HepG2 (cell line): Measurements from ENCODE around the gene NRSN2. TPM values are rescaled to one million over a fixed set of nuclear protein-coding genes. Genes with fewer than 3 reads are reported as not detected.

Experiments used
- EP300 ChIP-seq, 3 experiments: sonication (generic) in 1 of 3; formaldehyde crosslinking in 1 of 3; IDR thresholded peaks; 2 replicates each; pipeline versions ENCODE4 v1.5.1 to v1.6.1; 2011 to 2020; ENCODE audit warnings: low read depth in 2 of 3, low read length in 2 of 3, borderline replicate concordance in 1 of 3, improper control_type of control experiment in 1 of 3, mild to moderate bottlenecking in 1 of 3, missing genetic modification reagents in 1 of 3, moderate library complexity in 1 of 3
- FOXO1 ChIP-seq: sonication (generic); formaldehyde crosslinking; IDR thresholded peaks from 2 replicates; pipeline ENCODE4 v1.4.0; 2020; ENCODE audit warnings: missing genetic modification reagents
- GATAD1 ChIP-seq: IDR thresholded peaks from 2 replicates; pipeline ENCODE4 v1.6.1; 2016; ENCODE audit warnings: missing genetic modification reagents, missing compliant biosample characterization
- NFATC3 ChIP-seq: sonication (generic); formaldehyde crosslinking; IDR thresholded peaks from 2 replicates; pipeline ENCODE4 v1.5.1; 2020; ENCODE audit warnings: mild to moderate bottlenecking, missing genetic modification reagents
- POGZ ChIP-seq: sonication (generic); formaldehyde crosslinking; IDR thresholded peaks from 2 replicates; pipeline ENCODE4 v1.4.0; 2020; ENCODE audit warnings: mild to moderate bottlenecking, missing genetic modification reagents
- PRMT3 ChIP-seq: sonication (generic); formaldehyde crosslinking; IDR thresholded peaks from 2 replicates; pipeline ENCODE4 v1.8.1; 2022; ENCODE audit warnings: low read depth, mild to moderate bottlenecking, moderate library complexity, missing genetic modification reagents, borderline replicate concordance
- ZBTB7A ChIP-seq: sonication (generic); formaldehyde crosslinking; IDR thresholded peaks from 2 replicates; pipeline ENCODE4 v1.8.0; 2022; ENCODE audit warnings: mild to moderate bottlenecking, missing genetic modification reagents
- ZBTB7B ChIP-seq: sonication (generic); formaldehyde crosslinking; IDR thresholded peaks from 2 replicates; pipeline ENCODE4 v1.4.0; 2020; ENCODE audit warnings: missing genetic modification reagents
- ZKSCAN8 ChIP-seq: IDR thresholded peaks from 2 replicates; pipeline ENCODE4 v1.6.1; 2016; ENCODE audit warnings: borderline replicate concordance, missing genetic modification reagents, missing compliant biosample characterization
- ZNF12 ChIP-seq: sonication (generic); formaldehyde crosslinking; IDR thresholded peaks from 2 replicates; pipeline ENCODE4 v1.5.0; 2020; ENCODE audit warnings: missing genetic modification reagents
- ZNF572 ChIP-seq: sonication (generic); formaldehyde crosslinking; IDR thresholded peaks from 2 replicates; pipeline ENCODE4 v1.5.1; 2020; ENCODE audit warnings: mild to moderate bottlenecking, missing genetic modification reagents
- ZNF773 ChIP-seq: sonication (generic); formaldehyde crosslinking; IDR thresholded peaks from 2 replicates; pipeline ENCODE4 v1.4.0; 2020; ENCODE audit warnings: missing genetic modification reagents, borderline replicate concordance
- polyA plus RNA-seq, 8 experiments: library from polyadenylated mRNA; depleted of rRNA in 3 of 8; stranded (reverse) in 7 of 8; unstranded in 1 of 8; fragments of >200 nt; fragmentation: Illumina TruSeq in 4 of 8; extraction: Trizol in 4 of 8; gene quantifications; 2 replicates each; pipeline versions ENCODE4 v1.2.1 to v1.2.3, GENCODE V29; 2011 to 2016; ENCODE audit warnings: low read depth in 4 of 8, missing spikeins in 1 of 8, mixed read lengths in 1 of 8; ENCODE audit not compliant: insufficient read depth in 1 of 8
- total RNA-seq, 5 experiments: library from RNA; depleted of rRNA; stranded (reverse); fragments of >200 nt; fragmentation: Illumina TruSeq; extraction: Trizol; gene quantifications; 2 replicates each; pipeline ENCODE4 v1.2.3, GENCODE V29; 2016; ENCODE audit warnings: low read depth in 1 of 5
- TF ChIP-seq, protein P1 (sequence below): sonication (generic); formaldehyde crosslinking; IDR thresholded peaks from 2 replicates; pipeline ENCODE4 v1.8.0; 2022; ENCODE audit warnings: mild to moderate bottlenecking, missing genetic modification reagents, moderate library complexity
- TF ChIP-seq, protein P2 (sequence below): sonication (generic); formaldehyde crosslinking; IDR thresholded peaks from 2 replicates; pipeline ENCODE4 v1.5.0; 2020; ENCODE audit warnings: mild to moderate bottlenecking, missing genetic modification reagents, borderline replicate concordance
- TF ChIP-seq, protein P3 (sequence below): sonication (generic); formaldehyde crosslinking; IDR thresholded peaks from 2 replicates; pipeline ENCODE4 v1.5.0; 2020; ENCODE audit warnings: missing genetic modification reagents

NRSN2 gene
- total and polyA plus RNA-seq, 2 of the 13 experiments (the other 11 are each of a cell fraction or from before 2014, with no cell fraction given), result 32.3 to 49.4 TPM

DNA sequence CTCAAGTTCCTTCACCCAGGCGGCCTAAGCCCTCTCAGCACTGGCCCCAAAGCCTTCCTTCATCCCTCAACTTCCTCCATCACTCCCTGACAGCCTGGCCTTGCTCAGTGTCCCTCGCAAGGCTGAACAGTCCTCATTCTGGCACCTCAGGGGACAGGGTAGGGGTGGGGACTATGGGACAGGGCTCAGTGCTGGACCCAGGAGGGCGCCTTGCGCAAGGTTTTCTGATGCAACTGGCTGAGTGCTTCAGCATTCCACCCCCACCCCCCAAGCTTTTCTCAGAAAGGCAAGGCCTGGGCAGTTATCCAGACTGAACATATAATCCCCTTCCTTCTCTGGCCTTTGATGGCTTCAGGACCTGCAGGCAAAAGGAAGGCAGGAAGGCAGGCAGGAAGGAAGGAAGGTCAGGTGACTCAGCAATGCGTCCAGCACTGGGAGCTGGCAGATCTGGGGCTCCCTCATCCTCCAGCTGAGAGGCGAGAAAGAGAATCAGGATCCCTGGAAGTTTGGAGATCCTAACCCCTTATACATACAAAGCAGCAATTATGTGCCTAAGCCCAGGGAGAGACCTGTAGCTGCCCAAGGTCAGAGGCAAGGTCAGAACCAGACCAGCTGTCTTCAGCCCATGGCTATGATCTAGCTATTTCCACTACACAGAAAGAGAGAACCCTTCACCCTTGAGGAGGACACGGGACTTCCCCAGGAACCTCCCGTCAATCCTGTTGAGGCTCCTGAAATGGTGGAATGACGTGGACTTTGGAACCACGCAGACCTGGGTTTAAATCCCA lies 25.0 kb downstream of the NRSN2 start (continued):
- TF ChIP-seq ZBTB7A (CRISPR knock-in tag) (peak; percentile 89), ZNF773 (peak; percentile 53; the same call in 1 of the 2 replicates), ZBTB7B (CRISPR knock-in tag) (peak; percentile 98), NFATC3 (CRISPR knock-in tag) (peak; percentile 23; the same call in 1 of the 2 replicates), PRMT3 (CRISPR knock-in tag) (peak; percentile 49; the same call in 1 of the 2 replicates), ZKSCAN8 (CRISPR knock-in tag) (peak; percentile 96; the same call in 1 of the 2 replicates), GATAD1 (CRISPR knock-in tag) (peak; percentile 72), POGZ (CRISPR knock-in tag) (peak; percentile 82), ZNF572 (CRISPR knock-in tag) (peak; percentile 99), EP300 (IDR thresholded peaks at IDR 0.05; ENCODE audit: low read depth in 2 of 2, low read length in 2 of 2) (peak; percentile 98 to 99), EP300 (CRISPR knock-in tag; IDR thresholded peaks at IDR 0.05; ENCODE audit: borderline replicate concordance) (peak; percentile 99), ZNF12 (CRISPR knock-in tag) (peak; percentile 91), FOXO1 (peak; percentile 91)
- TF ChIP-seq, protein P1, sequence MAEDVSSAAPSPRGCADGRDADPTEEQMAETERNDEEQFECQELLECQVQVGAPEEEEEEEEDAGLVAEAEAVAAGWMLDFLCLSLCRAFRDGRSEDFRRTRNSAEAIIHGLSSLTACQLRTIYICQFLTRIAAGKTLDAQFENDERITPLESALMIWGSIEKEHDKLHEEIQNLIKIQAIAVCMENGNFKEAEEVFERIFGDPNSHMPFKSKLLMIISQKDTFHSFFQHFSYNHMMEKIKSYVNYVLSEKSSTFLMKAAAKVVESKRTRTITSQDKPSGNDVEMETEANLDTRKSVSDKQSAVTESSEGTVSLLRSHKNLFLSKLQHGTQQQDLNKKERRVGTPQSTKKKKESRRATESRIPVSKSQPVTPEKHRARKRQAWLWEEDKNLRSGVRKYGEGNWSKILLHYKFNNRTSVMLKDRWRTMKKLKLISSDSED (CRISPR knock-in tag), result no peak
- TF ChIP-seq, protein P2, sequence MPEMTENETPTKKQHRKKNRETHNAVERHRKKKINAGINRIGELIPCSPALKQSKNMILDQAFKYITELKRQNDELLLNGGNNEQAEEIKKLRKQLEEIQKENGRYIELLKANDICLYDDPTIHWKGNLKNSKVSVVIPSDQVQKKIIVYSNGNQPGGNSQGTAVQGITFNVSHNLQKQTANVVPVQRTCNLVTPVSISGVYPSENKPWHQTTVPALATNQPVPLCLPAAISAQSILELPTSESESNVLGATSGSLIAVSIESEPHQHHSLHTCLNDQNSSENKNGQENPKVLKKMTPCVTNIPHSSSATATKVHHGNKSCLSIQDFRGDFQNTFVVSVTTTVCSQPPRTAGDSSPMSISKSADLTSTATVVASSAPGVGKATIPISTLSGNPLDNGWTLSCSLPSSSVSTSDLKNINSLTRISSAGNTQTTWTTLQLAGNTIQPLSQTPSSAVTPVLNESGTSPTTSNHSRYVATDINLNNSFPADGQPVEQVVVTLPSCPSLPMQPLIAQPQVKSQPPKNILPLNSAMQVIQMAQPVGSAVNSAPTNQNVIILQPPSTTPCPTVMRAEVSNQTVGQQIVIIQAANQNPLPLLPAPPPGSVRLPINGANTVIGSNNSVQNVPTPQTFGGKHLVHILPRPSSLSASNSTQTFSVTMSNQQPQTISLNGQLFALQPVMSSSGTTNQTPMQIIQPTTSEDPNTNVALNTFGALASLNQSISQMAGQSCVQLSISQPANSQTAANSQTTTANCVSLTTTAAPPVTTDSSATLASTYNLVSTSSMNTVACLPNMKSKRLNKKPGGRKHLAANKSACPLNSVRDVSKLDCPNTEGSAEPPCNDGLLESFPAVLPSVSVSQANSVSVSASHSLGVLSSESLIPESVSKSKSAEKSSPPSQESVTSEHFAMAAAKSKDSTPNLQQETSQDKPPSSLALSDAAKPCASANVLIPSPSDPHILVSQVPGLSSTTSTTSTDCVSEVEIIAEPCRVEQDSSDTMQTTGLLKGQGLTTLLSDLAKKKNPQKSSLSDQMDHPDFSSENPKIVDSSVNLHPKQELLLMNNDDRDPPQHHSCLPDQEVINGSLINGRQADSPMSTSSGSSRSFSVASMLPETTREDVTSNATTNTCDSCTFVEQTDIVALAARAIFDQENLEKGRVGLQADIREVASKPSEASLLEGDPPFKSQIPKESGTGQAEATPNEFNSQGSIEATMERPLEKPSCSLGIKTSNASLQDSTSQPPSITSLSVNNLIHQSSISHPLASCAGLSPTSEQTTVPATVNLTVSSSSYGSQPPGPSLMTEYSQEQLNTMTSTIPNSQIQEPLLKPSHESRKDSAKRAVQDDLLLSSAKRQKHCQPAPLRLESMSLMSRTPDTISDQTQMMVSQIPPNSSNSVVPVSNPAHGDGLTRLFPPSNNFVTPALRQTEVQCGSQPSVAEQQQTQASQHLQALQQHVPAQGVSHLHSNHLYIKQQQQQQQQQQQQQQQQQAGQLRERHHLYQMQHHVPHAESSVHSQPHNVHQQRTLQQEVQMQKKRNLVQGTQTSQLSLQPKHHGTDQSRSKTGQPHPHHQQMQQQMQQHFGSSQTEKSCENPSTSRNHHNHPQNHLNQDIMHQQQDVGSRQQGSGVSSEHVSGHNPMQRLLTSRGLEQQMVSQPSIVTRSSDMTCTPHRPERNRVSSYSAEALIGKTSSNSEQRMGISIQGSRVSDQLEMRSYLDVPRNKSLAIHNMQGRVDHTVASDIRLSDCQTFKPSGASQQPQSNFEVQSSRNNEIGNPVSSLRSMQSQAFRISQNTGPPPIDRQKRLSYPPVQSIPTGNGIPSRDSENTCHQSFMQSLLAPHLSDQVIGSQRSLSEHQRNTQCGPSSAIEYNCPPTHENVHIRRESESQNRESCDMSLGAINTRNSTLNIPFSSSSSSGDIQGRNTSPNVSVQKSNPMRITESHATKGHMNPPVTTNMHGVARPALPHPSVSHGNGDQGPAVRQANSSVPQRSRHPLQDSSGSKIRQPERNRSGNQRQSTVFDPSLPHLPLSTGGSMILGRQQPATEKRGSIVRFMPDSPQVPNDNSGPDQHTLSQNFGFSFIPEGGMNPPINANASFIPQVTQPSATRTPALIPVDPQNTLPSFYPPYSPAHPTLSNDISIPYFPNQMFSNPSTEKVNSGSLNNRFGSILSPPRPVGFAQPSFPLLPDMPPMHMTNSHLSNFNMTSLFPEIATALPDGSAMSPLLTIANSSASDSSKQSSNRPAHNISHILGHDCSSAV (CRISPR knock-in tag), result 0 out of 2 replicates have a peak, but pooled peaks have one; percentile 95
- TF ChIP-seq, protein P3, sequence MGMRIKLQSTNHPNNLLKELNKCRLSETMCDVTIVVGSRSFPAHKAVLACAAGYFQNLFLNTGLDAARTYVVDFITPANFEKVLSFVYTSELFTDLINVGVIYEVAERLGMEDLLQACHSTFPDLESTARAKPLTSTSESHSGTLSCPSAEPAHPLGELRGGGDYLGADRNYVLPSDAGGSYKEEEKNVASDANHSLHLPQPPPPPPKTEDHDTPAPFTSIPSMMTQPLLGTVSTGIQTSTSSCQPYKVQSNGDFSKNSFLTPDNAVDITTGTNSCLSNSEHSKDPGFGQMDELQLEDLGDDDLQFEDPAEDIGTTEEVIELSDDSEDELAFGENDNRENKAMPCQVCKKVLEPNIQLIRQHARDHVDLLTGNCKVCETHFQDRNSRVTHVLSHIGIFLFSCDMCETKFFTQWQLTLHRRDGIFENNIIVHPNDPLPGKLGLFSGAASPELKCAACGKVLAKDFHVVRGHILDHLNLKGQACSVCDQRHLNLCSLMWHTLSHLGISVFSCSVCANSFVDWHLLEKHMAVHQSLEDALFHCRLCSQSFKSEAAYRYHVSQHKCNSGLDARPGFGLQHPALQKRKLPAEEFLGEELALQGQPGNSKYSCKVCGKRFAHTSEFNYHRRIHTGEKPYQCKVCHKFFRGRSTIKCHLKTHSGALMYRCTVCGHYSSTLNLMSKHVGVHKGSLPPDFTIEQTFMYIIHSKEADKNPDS (CRISPR knock-in tag), result peak; percentile 97
